GM12872 (cell line): Measurements from ENCODE around the gene ZNF570.

Experiments
- CTCF ChIP-seq: IDR thresholded peaks from 3 replicates; pipeline ENCODE4 v1.5.1; 2011; ENCODE audit warnings: low read depth, mild to moderate bottlenecking, low read length, moderate library complexity; ENCODE audit not compliant: insufficient read depth

The ZNF570 gene

GRCh38 chr19:37468961-37469777 is at the start of gene ZNF570:
Gene ZNF570, plus strand, starts transcription at chr19:37469356. Its CDS starts 999 bp downstream, at chr19:37470355.
- TF ChIP-seq CTCF: no peak

DNA sequence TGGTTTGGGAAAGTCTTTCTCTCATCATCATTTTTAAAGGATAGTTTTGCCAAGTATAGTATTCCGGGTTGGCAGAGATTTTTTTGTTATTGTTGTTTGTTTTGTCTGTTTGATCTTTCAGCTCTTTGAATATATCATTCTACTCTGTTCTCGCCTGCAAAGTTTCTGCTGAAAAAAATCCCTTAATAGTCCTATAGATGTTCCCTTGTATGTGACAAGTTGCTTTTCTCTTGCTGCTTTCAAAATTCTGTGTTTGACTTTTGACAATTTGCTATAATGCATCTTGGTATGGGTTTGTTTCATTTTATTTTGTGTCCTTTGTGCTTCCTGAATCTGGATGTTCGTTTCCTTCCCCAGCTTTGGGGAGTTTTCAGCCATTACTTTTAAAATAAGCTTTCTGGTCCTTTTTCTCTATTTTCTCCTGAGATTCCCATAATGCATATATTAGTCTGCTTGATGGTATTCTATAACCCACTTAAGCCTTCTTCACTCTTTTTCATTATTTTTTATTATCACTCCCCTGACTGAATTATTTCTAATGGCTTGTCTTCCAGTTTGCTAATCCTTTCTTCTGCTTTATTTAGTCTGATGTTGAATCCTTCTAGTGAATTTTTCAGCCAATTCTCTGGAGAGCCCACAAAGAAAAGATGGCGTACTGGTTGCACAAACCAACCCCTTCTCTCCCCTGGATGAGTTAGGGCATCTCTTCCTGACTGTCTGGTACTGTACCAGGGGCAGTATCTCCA is 16.5 kb upstream of the ZNF570 start:
- TF ChIP-seq CTCF: no peak

DNA sequence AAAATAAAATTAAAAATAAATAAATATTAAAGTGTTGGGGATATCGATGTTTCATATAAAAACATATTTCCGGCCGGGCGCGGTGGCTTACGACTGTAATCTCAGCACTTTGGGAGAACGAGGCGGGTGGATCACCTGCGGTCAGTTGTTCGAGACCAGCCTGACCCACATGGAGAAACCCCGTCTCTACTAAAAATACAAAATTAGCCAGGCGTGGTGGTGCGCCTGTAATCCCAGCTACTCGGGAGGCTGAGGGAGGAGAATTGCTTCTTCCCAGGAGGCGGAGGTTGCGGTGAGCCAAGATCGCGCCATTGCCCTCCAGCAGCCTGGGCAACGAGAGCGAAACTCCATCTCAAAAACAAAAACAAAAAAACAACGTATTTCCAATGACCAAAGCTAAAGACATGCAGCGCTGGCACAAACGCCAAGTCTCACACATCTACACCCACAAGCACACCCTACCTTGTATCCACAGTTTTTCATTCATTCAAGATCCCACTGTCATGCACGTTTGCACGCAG is 2.8 kb upstream of the ZNF570 start:
- no peak for TF ChIP-seq CTCF

DNA sequence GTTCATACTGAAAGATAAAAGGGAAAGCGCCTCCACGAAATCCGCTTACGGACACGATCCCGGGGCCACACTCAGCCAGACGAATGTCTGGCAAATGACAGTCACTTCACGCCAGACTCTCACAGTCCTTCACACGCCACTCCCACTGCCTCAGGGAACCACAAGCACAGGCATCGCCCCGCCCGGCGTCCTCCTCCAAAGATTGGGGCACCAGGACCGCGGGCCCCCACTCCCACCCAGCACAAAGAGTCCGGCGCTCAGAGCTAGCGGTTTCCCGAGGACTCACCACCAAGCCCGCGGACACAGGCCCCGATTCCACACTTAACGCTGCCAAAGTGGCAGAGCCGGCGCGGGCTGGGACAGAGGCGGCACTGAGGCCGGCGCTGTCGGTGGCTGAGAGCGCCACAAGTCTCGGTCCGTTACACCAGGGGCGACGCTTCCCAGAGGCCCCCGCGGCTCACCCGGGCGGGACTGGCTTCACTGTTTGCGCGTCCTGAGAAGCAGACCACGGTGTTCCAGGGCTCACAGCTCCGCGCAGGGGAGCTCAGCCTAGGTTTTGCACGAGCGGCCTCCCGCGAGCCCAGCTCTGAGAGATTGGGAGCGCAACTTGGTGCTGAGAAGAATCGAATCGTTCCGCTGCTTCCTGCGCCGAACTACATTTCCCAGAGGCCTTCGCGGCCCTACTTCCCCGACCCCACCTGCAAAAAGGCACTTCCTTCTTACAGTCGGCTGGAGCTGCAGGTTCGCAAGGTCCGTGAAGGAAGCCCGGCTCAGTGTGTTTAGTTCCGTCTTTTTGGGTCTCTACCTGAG is 2.2 kb upstream of the ZNF570 start, which contains the start of gene ZNF569:
Gene ZNF569 (minus strand): TSS at position 647 of the 810 bp plus-strand sequence. CDS start 22,523 bp downstream, outside the sequence.
- TF ChIP-seq CTCF: no peak

GRCh38 chr19:37467608-37468090 is 1.5 kb upstream of the ZNF570 start:
- no peak for TF ChIP-seq CTCF

DNA sequence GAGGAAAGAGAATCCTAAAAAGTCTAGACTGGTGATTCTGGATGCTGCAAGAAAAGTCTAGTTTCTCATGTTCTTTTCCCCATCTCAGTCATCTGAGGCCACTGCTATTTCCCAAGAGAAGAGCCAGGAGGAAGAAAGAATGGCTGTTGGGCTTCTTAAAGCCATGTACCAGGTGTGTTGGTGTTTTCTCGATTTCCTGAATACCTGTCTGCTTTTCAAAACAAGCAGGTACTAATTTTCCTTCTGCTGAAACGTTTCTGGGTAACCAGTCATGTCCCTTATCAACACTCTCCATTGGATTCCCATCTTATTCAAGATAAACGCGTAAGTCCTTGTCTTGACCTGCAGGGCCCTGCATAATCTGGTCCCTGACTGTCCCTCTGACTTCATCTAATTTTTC is 1.1 kb downstream of the ZNF570 start:
- TF ChIP-seq CTCF: no peak
